Subcutaneous adipose tissue (tissue), 4 donors: ENCODE data around the gene TBCE. TPM values are rescaled to one million over a fixed set of nuclear protein-coding genes. Genes with fewer than 3 reads are reported as not detected.

Experiments
- CTCF ChIP-seq: fragments of 450-650 bp; IDR thresholded peaks from one replicate; pipeline ENCODE4 v1.5.1; 2016; ENCODE audit warnings: low read depth, mild to moderate bottlenecking, control low read depth, antibody characterized with exemption, moderate library complexity
- total RNA-seq, 4 donors: library from RNA; depleted of rRNA; stranded (reverse); fragments of >200 nt; gene quantifications; one replicate each; pipeline ENCODE4 v1.1.0, GENCODE V29; 2016

TBCE gene
- total RNA-seq: 10 to 100 TPM; 11.7 to 32.4 (median 22.6) TPM

DNA sequence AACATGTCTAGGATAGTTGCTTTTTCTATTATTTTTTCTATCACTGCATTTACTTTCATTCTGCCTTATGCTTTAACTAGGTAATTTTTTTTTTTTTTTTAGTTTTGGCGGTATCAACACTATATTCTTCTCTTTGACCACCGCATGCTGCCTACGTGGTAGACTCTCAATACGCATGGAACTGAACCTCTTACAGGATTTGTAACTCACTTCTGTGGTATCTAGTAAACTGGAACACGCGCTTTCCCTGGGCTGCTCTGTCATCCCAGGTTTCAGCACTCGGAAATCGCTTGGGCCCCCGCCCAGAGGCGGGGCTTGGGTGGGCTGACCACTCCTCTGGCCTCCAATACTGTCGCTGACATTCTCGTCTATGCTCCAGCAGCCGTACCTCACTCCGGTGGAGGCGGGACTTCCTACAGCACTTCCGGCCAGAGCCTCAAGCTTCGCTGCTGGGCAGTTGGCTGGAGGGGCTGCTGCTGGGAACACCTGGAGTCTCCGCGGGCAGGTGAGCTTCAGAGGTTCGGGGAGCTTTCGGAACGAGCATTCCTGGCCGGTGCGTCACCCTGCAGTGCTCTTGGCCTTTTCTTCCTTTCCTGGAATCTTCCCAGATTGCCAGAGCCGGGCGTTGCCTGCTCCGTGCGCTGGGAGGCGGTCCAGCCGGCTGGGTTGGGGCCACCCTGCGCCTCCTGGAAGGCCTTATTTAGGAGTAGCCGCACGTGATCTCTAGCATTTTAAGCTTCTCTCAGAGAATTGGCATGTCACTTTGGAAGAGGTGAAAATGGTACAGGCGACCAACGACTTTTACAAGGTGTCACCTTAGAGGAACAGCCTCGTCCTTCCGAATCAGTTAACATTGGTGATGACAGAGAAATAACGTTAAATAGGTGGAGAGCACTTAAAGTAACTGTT is at the start of gene TBCE:
TSS of gene TBCE (plus strand) at position 428 of the 909 bp plus-strand sequence. CDS start 12,623 bp downstream, outside the sequence.
- TF ChIP-seq CTCF: no peak

DNA sequence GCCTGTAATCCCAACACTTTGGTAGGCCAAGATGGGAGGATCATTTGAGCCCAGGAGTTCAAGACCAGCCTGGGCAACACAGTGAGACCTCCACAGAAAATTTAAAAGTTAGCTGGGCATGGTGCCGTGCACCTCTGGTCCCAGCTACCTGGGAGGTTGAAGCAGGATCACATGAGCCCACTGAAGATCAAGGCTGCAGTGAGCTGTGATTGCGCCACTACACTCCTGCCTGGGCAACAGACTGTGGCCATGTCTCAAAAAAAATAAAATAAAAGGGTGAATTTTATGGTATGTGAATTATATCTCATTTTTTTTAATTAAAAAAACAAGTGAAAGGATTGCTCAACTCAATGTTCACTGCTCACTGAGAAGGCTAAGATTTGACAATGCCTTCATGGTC is 48.0 kb upstream of the TBCE start:
- TF ChIP-seq CTCF: no peak

- no peak for TF ChIP-seq CTCF
Measured at GRCh38 chr1:235320521-235321179, 46.6 kb upstream of the TBCE start.

- no peak for TF ChIP-seq CTCF
Measured at GRCh38 chr1:235324296-235324695, 42.9 kb upstream of the TBCE start.

DNA sequence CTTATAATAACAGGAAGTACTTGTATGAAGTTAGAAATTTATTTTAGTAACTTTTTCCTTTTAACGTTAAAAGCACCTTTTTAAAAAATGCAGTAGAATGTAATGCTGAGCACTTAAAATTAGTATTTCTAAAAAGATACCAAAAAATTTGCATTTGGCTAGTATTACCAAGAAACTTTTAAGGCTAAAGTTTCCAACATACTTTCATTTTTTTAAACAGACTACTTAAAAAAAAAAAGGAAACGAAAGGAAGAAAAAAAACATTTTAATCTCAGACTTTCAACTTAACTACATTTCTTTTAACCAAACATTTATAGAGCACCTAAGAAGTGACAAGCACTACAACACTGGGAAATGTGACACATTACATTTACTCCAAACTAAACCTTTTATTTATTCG is 42.1 kb upstream of the TBCE start:
- TF ChIP-seq CTCF: no peak

- TF ChIP-seq CTCF: no peak
Measured at GRCh38 chr1:235325854-235326253, 41.4 kb upstream of the TBCE start.
